ENCODE measurements around the gene BID.

Gene BID

GRCh38 chr22:17783312-17783711 is 9.0 kb upstream of the BID start:
- no peak for DNase-seq (ENCODE audit: low spot score)
- TF ChIP-seq CTCF (IDR thresholded peaks at IDR 0.05; ENCODE audit: extremely low read depth, missing control alignments) = no peak

- no peak for TF ChIP-seq CTCF (IDR thresholded peaks at IDR 0.05; ENCODE audit: extremely low read depth, missing control alignments)
- no peak for DNase-seq (ENCODE audit: low spot score)
Measured at GRCh38 chr22:17782621-17783020, 8.4 kb upstream of the BID start.

GRCh38 chr22:17782158-17782557 is 7.9 kb upstream of the BID start:
- TF ChIP-seq CTCF (IDR thresholded peaks at IDR 0.05; ENCODE audit: extremely low read depth, missing control alignments) = no peak
- no peak for DNase-seq (ENCODE audit: low spot score)

GRCh38 chr22:17781319-17782031 is 7.2 kb upstream of the BID start:
- peak; percentile 57 for DNase-seq (ENCODE audit: low spot score)
- TF ChIP-seq CTCF (IDR thresholded peaks at IDR 0.05; ENCODE audit: extremely low read depth, missing control alignments) = no peak

- DNase-seq (ENCODE audit: low spot score) = no peak
- TF ChIP-seq CTCF (IDR thresholded peaks at IDR 0.05; ENCODE audit: extremely low read depth, missing control alignments) = no peak
Measured at GRCh38 chr22:17780741-17781318, 6.6 kb upstream of the BID start.

GRCh38 chr22:17780116-17780740 is 6.0 kb upstream of the BID start:
- no peak for TF ChIP-seq CTCF (IDR thresholded peaks at IDR 0.05; ENCODE audit: extremely low read depth, missing control alignments)
- no peak for DNase-seq (ENCODE audit: low spot score)

Data from GM20000 (cell line).